ENCODE measurements around the gene RRBP1. TPM values are rescaled to one million over a fixed set of nuclear protein-coding genes. Genes with fewer than 3 reads are reported as not detected.
A peak's percentile ranks its signal among the peaks of the same experiment; 100 is the strongest.

Gene RRBP1
- total RNA-seq, 2 donors from 2014 or later = 191 to 212 TPM

DNA sequence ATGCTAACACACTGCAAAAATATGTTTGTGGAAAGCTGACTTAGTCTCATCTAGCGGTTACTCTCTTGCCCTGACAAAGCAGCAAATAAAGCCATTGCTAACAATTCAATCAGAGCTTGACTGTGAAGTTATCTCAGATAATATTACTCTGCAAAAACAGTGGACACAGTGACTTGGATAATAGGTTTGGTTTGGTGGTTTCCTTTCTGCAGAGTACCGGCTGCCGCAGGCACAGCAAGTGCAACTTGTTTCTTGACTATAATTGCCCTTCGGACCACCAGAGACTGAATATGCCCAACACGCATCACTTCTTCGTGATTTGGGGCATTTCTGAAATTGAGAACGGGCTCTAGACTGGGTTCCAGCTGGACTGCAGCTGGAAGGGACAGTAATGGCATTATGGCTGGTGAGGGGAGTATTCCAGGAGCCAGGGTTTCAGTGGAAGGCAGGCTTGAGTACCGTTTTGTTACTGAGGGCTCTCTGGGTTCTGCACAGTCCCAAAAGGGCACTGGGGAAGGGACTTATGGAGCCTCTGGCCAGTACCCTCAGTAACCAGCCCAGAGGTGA is 72.1 kb downstream of the RRBP1 start:
- peaks cover 40% of the 10 kb centered on the region for H3K36me3 ChIP-seq (ENCODE audit: control insufficient read depth, insufficient read depth, low read length)
- no peaks in the 10 kb centered on the region for H3K27me3 ChIP-seq (ENCODE audit: control insufficient read depth, insufficient read depth, low read length, poor library complexity, severe bottlenecking)
- WGBS, 2 experiments (ENCODE audit: insufficient coverage in 1 of 2, insufficient read length in 1 of 2) = 94 to 100% methylated on average over 6 to 8 of the region's 8 CpGs
- Mint-ChIP-seq H3K27ac (peak overlapping the region; percentile 45), H3K4me1 (peaks cover 3% of the 10 kb centered on the region), H3K36me3 (ENCODE audit: low read depth) (peaks cover 27% of the 10 kb centered on the region), H3K27me3 (ENCODE audit: insufficient read depth) (no peaks in the 10 kb centered on the region), H3K4me3 (no peak overlapping the region), H3K9me3 (no peaks in the 10 kb centered on the region)
- H3K9me3 ChIP-seq (ENCODE audit: control insufficient read depth, low read length) = no peaks in the 10 kb centered on the region
- no peak overlapping the region for H3K9ac ChIP-seq (ENCODE audit: extremely low read depth, low read length, poor library complexity, severe bottlenecking)
- TF ChIP-seq, protein P1, sequence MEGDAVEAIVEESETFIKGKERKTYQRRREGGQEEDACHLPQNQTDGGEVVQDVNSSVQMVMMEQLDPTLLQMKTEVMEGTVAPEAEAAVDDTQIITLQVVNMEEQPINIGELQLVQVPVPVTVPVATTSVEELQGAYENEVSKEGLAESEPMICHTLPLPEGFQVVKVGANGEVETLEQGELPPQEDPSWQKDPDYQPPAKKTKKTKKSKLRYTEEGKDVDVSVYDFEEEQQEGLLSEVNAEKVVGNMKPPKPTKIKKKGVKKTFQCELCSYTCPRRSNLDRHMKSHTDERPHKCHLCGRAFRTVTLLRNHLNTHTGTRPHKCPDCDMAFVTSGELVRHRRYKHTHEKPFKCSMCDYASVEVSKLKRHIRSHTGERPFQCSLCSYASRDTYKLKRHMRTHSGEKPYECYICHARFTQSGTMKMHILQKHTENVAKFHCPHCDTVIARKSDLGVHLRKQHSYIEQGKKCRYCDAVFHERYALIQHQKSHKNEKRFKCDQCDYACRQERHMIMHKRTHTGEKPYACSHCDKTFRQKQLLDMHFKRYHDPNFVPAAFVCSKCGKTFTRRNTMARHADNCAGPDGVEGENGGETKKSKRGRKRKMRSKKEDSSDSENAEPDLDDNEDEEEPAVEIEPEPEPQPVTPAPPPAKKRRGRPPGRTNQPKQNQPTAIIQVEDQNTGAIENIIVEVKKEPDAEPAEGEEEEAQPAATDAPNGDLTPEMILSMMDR (conservative IDR thresholded peaks at IDR 0.05) = no peak
- peak; percentile 37 for DNase-seq
- H3K4me3 ChIP-seq (ENCODE audit: low read length) = no peak overlapping the region
- no peak overlapping the region for H3K27ac ChIP-seq (ENCODE audit: low read depth, low read length)
- no peaks in the 10 kb centered on the region for H3K4me1 ChIP-seq (ENCODE audit: control insufficient read depth, insufficient read depth, low read length)

DNA sequence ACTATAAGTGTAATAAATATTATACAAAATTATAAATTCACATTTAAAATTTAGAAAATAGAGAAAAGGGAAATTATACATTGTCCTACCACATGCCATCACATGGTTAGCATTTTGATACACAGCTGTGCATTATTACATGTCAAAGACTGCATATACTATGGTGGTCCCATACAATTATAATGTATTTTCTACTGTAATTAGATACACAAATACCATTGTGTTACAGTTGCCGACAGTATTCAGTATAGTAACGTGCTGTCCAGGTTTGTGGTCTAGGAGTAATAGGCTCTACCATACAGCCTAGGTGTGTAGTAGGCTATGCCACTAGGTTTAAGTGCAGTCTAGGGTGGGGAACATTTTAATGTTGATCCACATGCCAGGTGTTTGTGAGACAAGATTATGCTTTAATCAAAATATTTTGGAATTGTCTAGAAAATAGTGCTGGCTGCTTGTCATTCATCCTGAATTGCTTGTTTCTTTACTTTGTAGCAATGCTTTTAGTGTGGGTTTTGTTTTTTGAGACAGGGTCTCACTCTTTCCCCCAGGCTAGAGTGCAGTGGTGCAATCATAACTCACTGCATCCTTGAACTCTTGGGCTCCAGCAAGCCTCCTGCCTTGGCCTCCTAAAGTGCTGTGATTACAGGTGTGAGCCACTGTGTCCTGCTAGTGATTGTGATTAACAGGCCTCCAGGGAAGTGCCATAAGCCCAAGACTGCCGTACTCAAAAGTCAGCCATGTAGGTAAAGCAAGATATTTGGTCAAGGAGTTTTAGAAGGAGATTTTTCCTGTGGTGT is 73.1 kb downstream of the RRBP1 start:
- 86 to 94% methylated on average over 1 to 3 of the region's 3 CpGs for WGBS, 2 experiments (ENCODE audit: insufficient coverage in 1 of 2, insufficient read length in 1 of 2)
- TF ChIP-seq, protein P1 (conservative IDR thresholded peaks at IDR 0.05) = no peak
- H3K9me3 Mint-ChIP-seq = no peaks in the 10 kb centered on the region
- Histone ChIP-seq H3K27ac (ENCODE audit: low read depth, low read length) (no peak overlapping the region), H3K9ac (ENCODE audit: extremely low read depth, low read length, poor library complexity, severe bottlenecking) (no peak overlapping the region), H3K27me3 (ENCODE audit: control insufficient read depth, insufficient read depth, low read length, poor library complexity, severe bottlenecking) (no peaks in the 10 kb centered on the region), H3K4me1 (ENCODE audit: control insufficient read depth, insufficient read depth, low read length) (no peaks in the 10 kb centered on the region), H3K4me3 (ENCODE audit: low read length) (no peak overlapping the region), H3K36me3 (ENCODE audit: control insufficient read depth, insufficient read depth, low read length) (peaks cover 46% of the 10 kb centered on the region), H3K9me3 (ENCODE audit: control insufficient read depth, low read length) (no peaks in the 10 kb centered on the region)
- H3K36me3 Mint-ChIP-seq (ENCODE audit: low read depth) = peaks cover 29% of the 10 kb centered on the region
- DNase-seq = peak; percentile 43
- peaks cover 3% of the 10 kb centered on the region for H3K4me1 Mint-ChIP-seq
- H3K27me3 Mint-ChIP-seq (ENCODE audit: insufficient read depth) = no peaks in the 10 kb centered on the region
- no peak overlapping the region for H3K4me3 Mint-ChIP-seq
- peak overlapping the region; percentile 45 for H3K27ac Mint-ChIP-seq

DNA sequence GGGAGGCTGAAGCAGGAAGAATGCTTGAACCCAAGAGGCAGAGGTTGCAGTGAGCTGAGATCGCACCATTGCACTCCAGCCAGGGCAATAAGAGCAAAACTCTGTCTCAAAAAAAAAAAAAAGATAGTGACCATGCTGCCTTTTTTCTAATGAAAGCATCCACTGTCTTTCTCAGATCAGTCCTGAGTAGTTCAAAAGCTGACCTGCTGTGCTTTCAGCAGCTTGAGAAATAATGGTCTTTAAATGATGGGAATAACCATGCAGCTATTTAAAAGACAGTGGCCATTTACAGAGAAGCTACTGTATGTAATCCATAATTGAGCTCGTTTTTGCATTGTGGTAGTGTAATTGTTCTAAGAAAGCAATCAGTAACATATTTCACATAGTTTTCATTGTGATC is 76.0 kb downstream of the RRBP1 start:
- Histone ChIP-seq H3K9me3 (ENCODE audit: control insufficient read depth, low read length) (no peaks in the 10 kb centered on the region), H3K36me3 (ENCODE audit: control insufficient read depth, insufficient read depth, low read length) (peaks cover 73% of the 10 kb centered on the region), H3K27me3 (ENCODE audit: control insufficient read depth, insufficient read depth, low read length, poor library complexity, severe bottlenecking) (no peaks in the 10 kb centered on the region), H3K4me1 (ENCODE audit: control insufficient read depth, insufficient read depth, low read length) (no peaks in the 10 kb centered on the region), H3K4me3 (ENCODE audit: low read length) (no peak overlapping the region), H3K27ac (ENCODE audit: low read depth, low read length) (no peak overlapping the region), H3K9ac (ENCODE audit: extremely low read depth, low read length, poor library complexity, severe bottlenecking) (no peak overlapping the region)
- Mint-ChIP-seq H3K4me1 (peaks cover 3% of the 10 kb centered on the region), H3K4me3 (no peak overlapping the region), H3K9me3 (no peaks in the 10 kb centered on the region), H3K27me3 (ENCODE audit: insufficient read depth) (no peaks in the 10 kb centered on the region), H3K27ac (no peak overlapping the region), H3K36me3 (ENCODE audit: low read depth) (peaks cover 36% of the 10 kb centered on the region)
- DNase-seq = no peak
- WGBS, 2 experiments (ENCODE audit: insufficient coverage in 1 of 2, insufficient read length in 1 of 2) = 95 to 100% methylated on average over 1 of the region's 2 CpGs
- TF ChIP-seq, protein P1 (conservative IDR thresholded peaks at IDR 0.05) = no peak

Data from endodermal cell (in vitro differentiated cells).